OCI-LY1 (cell line): ENCODE measurements around the gene COL23A1.

ENCODE experiments used
- CTCF ChIP-seq: fragments of 200-600 bp; sonication (generic), shearing (Covaris generic); IDR thresholded peaks from 2 replicates; pipeline ENCODE4 v1.5.1; 2017; ENCODE audit warnings: mild to moderate bottlenecking, antibody characterized with exemption, low read length, moderate library complexity, mixed read lengths
- EZH2 ChIP-seq: fragments of 200-600 bp; sonication (generic), shearing (Covaris generic); IDR thresholded peaks from 2 replicates; pipeline ENCODE4 v1.8.0; 2017; ENCODE audit warnings: borderline replicate concordance, mixed run types, mild to moderate bottlenecking, antibody characterized with exemption, low read length, moderate library complexity, mixed read lengths

- TF ChIP-seq EZH2 (no peak), CTCF (no peak)
These were observed 398.5 kb downstream of the COL23A1 start for GRCh38 chr5:178191661-178192060.
